Activated naive CD4-positive, alpha-beta T cell treated with Interleukin-2 at 50 U/mL for 16 hours (primary cell): ENCODE results near the gene TPRN.
A peak's percentile ranks its signal among the peaks of the same experiment; 100 is the strongest.

Experiments
- DNase-seq: peaks from one replicate; pipeline ENCODE4 v3.0.0-alpha.2; 2020

The TPRN gene

GRCh38 chr9:137158625-137159024 lies 41.9 kb downstream of the TPRN start:
- no peak for DNase-seq

GRCh38 chr9:137157618-137158415 lies 42.7 kb downstream of the TPRN start:
- no peak for DNase-seq

- peak; percentile 61 for DNase-seq
Observed at GRCh38 chr9:137156567-137157375, 43.8 kb downstream of the TPRN start.

GRCh38 chr9:137152844-137153405 lies 47.6 kb downstream of the TPRN start:
- DNase-seq: no peak

GRCh38 chr9:137150617-137151457 lies 49.7 kb downstream of the TPRN start:
- DNase-seq: peak; percentile 40

GRCh38 chr9:137149942-137150616 lies 50.5 kb downstream of the TPRN start:
- DNase-seq: no peak

GRCh38 chr9:137149363-137149762 lies 51.2 kb downstream of the TPRN start:
- no peak for DNase-seq

GRCh38 chr9:137148661-137149060 lies 51.9 kb downstream of the TPRN start:
- no peak for DNase-seq

- DNase-seq: no peak
Observed at GRCh38 chr9:137148242-137148641, 52.3 kb downstream of the TPRN start.

GRCh38 chr9:137147793-137148160 lies 52.8 kb downstream of the TPRN start:
- DNase-seq: no peak

- DNase-seq: no peak
Observed at GRCh38 chr9:137147091-137147792, 53.3 kb downstream of the TPRN start.

GRCh38 chr9:137146527-137146918 lies 54.0 kb downstream of the TPRN start:
- DNase-seq: no peak

- DNase-seq: no peak
Observed at GRCh38 chr9:137145731-137146526, 54.6 kb downstream of the TPRN start.

- DNase-seq: no peak
Observed at GRCh38 chr9:137143459-137143858, 57.1 kb downstream of the TPRN start.

- DNase-seq: no peak
Observed at GRCh38 chr9:137141976-137142936, 58.3 kb downstream of the TPRN start.
